Spleen (tissue), 11 donors: Measurements from ENCODE around the gene UBE2D3. TPM values are rescaled to one million over a fixed set of nuclear protein-coding genes. Genes with fewer than 3 reads are reported as not detected.

Experiments used
- DNase-seq: peaks from one replicate; pipeline ENCODE4 v3.0.0-alpha.2; 2020
- H3K27ac ChIP-seq, 8 donors: fragments of 200-600 bp; sonication (generic) in 7 of 8; 1 replicate in 4 of 8; 2 replicates in 4 of 8; pipeline versions ENCODE4 v1.5.0 to v1.8.0; 2016 to 2021; ENCODE audit warnings: inconsistent platforms in 4 of 8, mild to moderate bottlenecking in 4 of 8, moderate library complexity in 1 of 8
- H3K27me3 ChIP-seq, 7 donors: fragments of 200-600 bp; sonication (generic) in 6 of 7; replicated peaks in 1 of 7; 1 replicate in 4 of 7; 2 replicates in 3 of 7; pipeline versions ENCODE4 v1.5.0 to v1.8.0; 2016 to 2021; ENCODE audit warnings: inconsistent platforms in 3 of 7, mild to moderate bottlenecking in 1 of 7
- H3K36me3 ChIP-seq, 6 donors: fragments of 200-600 bp; sonication (generic) in 5 of 6; 1 replicate in 4 of 6; 2 replicates in 2 of 6; pipeline versions ENCODE4 v1.5.0 to v1.8.0; 2016 to 2021; ENCODE audit warnings: inconsistent platforms in 2 of 6
- H3K4me1 ChIP-seq, 6 donors: fragments of 200-600 bp; sonication (generic) in 5 of 6; 1 replicate in 3 of 6; 2 replicates in 3 of 6; pipeline versions ENCODE4 v1.5.0 to v1.8.0; 2016 to 2021; ENCODE audit warnings: inconsistent platforms in 3 of 6
- H3K4me3 ChIP-seq, 8 donors: fragments of 200-600 bp; sonication (generic) in 7 of 8; 1 replicate in 4 of 8; 2 replicates in 4 of 8; pipeline versions ENCODE4 v1.5.0 to v1.8.0; 2016 to 2021; ENCODE audit warnings: inconsistent platforms in 4 of 8, mild to moderate bottlenecking in 4 of 8, moderate library complexity in 2 of 8
- H3K9me3 ChIP-seq, 8 donors: fragments of 200-600 bp; sonication (generic) in 7 of 8; 1 replicate in 4 of 8; 2 replicates in 4 of 8; pipeline versions ENCODE4 v1.5.0 to v1.8.0; 2016 to 2021; ENCODE audit warnings: inconsistent platforms in 4 of 8
- CTCF ChIP-seq, 11 experiments: fragments of 200-600 bp in 7 of 11; fragments of 450-650 bp in 4 of 11; sonication (generic) in 4 of 11; IDR thresholded peaks in 8 of 11; conservative IDR thresholded peaks in 3 of 11; 1 replicate in 7 of 11; 2 replicates in 4 of 11; pipeline versions ENCODE4 v1.4.0 to v1.8.0; 2016 to 2021; ENCODE audit warnings: antibody characterized with exemption in 11 of 11, inconsistent platforms in 4 of 11, mild to moderate bottlenecking in 1 of 11
- POLR2A ChIP-seq, 3 donors: fragments of 450-650 bp; IDR thresholded peaks; one replicate each; pipeline ENCODE4 v1.5.1; 2017; ENCODE audit warnings: antibody characterized with exemption in 3 of 3, mild to moderate bottlenecking in 1 of 3
- POLR2AphosphoS5 ChIP-seq, 3 donors: sonication (generic); formaldehyde crosslinking; IDR thresholded peaks; one replicate each; pipeline ENCODE4 v1.5.1; 2017; ENCODE audit warnings: antibody characterized with exemption in 3 of 3
- WGBS, 5 donors: extraction: QIAGEN DNeasy Blood & Tissue Kit in 3 of 5; methylation state at CpG; one replicate each; pipeline versions ENCODE4 v1.1.5 to v1.1.7; 2013 to 2018; 5-methylcytosine and 5-hydroxymethylcytosine counted together
- intact Hi-C: fragments of 100-400 bp; cut with DNase I; formaldehyde crosslinking; loops from one replicate; pipeline ENCODE4 v1.15.0; 2023; ENCODE audit warnings: low total_unique reads
- polyA plus RNA-seq, 3 donors: library from polyadenylated mRNA; stranded (reverse); fragments of 200-250 nt; gene quantifications; one replicate each; pipeline ENCODE4 v1.2.1, GENCODE V29; 2013
- total RNA-seq, 7 donors: library from RNA; depleted of rRNA in 3 of 7; stranded (reverse); fragments of >200 nt in 3 of 7; fragmentation: NEBNext Ultra II Directional in 4 of 7; extraction: Animal tissue kit (Norgen Biotek cat#: 25700) in 4 of 7; gene quantifications; one replicate each; pipeline versions ENCODE4 v1.1.0 to v1.2.1, GENCODE V29; 2016 to 2021
- donor health status: healthy with polysubstance abuse.
- donor health status: DM: no; HTN: no; CAD: no; lungs with moderate emphysema.
- donor health status: DM: no; HTN: no; CAD: no.
- donor health status: Bipolar disorder and iron deficiency.
- donor health status: healthy.
- donor health status: DM: no; HTN: no; CAD: no.
- donor health status: DM: yes; HTN: yes; CAD: no.

The UBE2D3 gene
- total and polyA plus RNA-seq, 10 donors = 152 to 459 (median 309) TPM

- Histone ChIP-seq H3K4me3 (no peak overlapping the region), H3K36me3 (no peaks in the 10 kb centered on the region), H3K27ac (no peak overlapping the region), H3K9me3 (no peaks in the 10 kb centered on the region), H3K27me3 (no peaks in the 10 kb centered on the region), H3K4me1 (no peaks in the 10 kb centered on the region)
- 93 to 100% (median 97%) methylated on average over 1 of the region's 1 CpG for WGBS, 5 donors
- intact Hi-C loops = no loop called here
- TF ChIP-seq CTCF (IDR thresholded peaks at IDR 0.05 in 8 of 11, conservative IDR thresholded peaks at IDR 0.05 in 3 of 11) = no peak
- no peak for TF ChIP-seq POLR2AphosphoS5 (IDR thresholded peaks at IDR 0.05)
- no peak for TF ChIP-seq POLR2A (IDR thresholded peaks at IDR 0.05)
- DNase-seq = no peak
Observed at GRCh38 chr4:102775805-102776204, 51.5 kb downstream of the UBE2D3 start.

GRCh38 chr4:102774254-102774653 lies 53.1 kb downstream of the UBE2D3 start:
- Histone ChIP-seq H3K27me3 (no peaks in the 10 kb centered on the region), H3K4me3 (no peak overlapping the region), H3K36me3 (no peaks in the 10 kb centered on the region), H3K9me3 (no peaks in the 10 kb centered on the region), H3K27ac (no peak overlapping the region), H3K4me1 (no peaks in the 10 kb centered on the region)
- 59 to 94% (median 91%) methylated on average over 2 of the region's 2 CpGs for WGBS, 5 donors
- no peak for DNase-seq
- intact Hi-C loops = no loop called here
- TF ChIP-seq POLR2A (IDR thresholded peaks at IDR 0.05) (no peak), POLR2AphosphoS5 (IDR thresholded peaks at IDR 0.05) (no peak), CTCF (IDR thresholded peaks at IDR 0.05 in 8 of 11, conservative IDR thresholded peaks at IDR 0.05 in 3 of 11) (no peak)

- Histone ChIP-seq H3K27ac (no peak overlapping the region), H3K4me3 (no peak overlapping the region), H3K4me1 (no peaks in the 10 kb centered on the region), H3K9me3 (no peaks in the 10 kb centered on the region), H3K36me3 (no peaks in the 10 kb centered on the region), H3K27me3 (no peaks in the 10 kb centered on the region)
- intact Hi-C loops = no loop called here
- no peak for DNase-seq
- 63 to 69% (median 67%) methylated on average over 4 of the region's 4 CpGs for WGBS, 5 donors
- TF ChIP-seq POLR2AphosphoS5 (IDR thresholded peaks at IDR 0.05) (no peak), CTCF (IDR thresholded peaks at IDR 0.05 in 8 of 11, conservative IDR thresholded peaks at IDR 0.05 in 3 of 11) (no peak), POLR2A (IDR thresholded peaks at IDR 0.05) (no peak)
Observed at GRCh38 chr4:102772738-102773340, 54.5 kb downstream of the UBE2D3 start.

GRCh38 chr4:102764901-102765300 lies 62.5 kb downstream of the UBE2D3 start:
- WGBS, 5 donors = 92 to 96% (median 93%) methylated on average over 3 of the region's 3 CpGs
- no peak for TF ChIP-seq CTCF (IDR thresholded peaks at IDR 0.05 in 8 of 11, conservative IDR thresholded peaks at IDR 0.05 in 3 of 11)
- TF ChIP-seq POLR2AphosphoS5 (IDR thresholded peaks at IDR 0.05) = no peak
- no peak for TF ChIP-seq POLR2A (IDR thresholded peaks at IDR 0.05)
- intact Hi-C loops = loop anchor here (10.0 kb wide), 1 partner anchor 50 kb away; no protein-coding TSS in a partner anchor
- no peak for DNase-seq
- Histone ChIP-seq H3K4me3 (no peak overlapping the region), H3K27me3 (no peaks in the 10 kb centered on the region), H3K36me3 (no peaks in the 10 kb centered on the region), H3K9me3 (no peaks in the 10 kb centered on the region), H3K27ac (no peak overlapping the region), H3K4me1 (peaks cover 5 to 14% (median 9%) of the 10 kb centered on the region in 6 donors)
